Mucosa of descending colon (tissue), 3 donors: ENCODE results near the gene SH3PXD2B. TPM values are rescaled to one million over a fixed set of nuclear protein-coding genes. Genes with fewer than 3 reads are reported as not detected.

Experiments used
- ATAC-seq: fragments of 200-7000 bp; cut with Tn5 transposase; one replicate; pipeline ENCODE4 v1.9.1; 2020; ENCODE audit warnings: mild to moderate bottlenecking, moderate library complexity
- DNase-seq, 3 donors: peaks; one replicate each; pipeline ENCODE4 v3.0.0-alpha.2; 2020
- H3K36me3 ChIP-seq: fragments of 200-600 bp; one replicate; pipeline ENCODE4 v1.8.0; 2021; ENCODE audit warnings: low read depth, mild to moderate bottlenecking
- H3K4me1 ChIP-seq: fragments of 200-600 bp; one replicate; pipeline ENCODE4 v1.8.0; 2021; ENCODE audit warnings: low read depth, mild to moderate bottlenecking
- H3K4me3 ChIP-seq: fragments of 200-600 bp; one replicate; pipeline ENCODE4 v1.8.0; 2021; ENCODE audit warnings: mild to moderate bottlenecking
- H3K9me3 ChIP-seq: fragments of 200-600 bp; one replicate; pipeline ENCODE4 v1.8.0; 2021; ENCODE audit warnings: mild to moderate bottlenecking
- intact Hi-C, 2 donors: fragments of 100-400 bp; cut with DNase I in 1 of 2; cut with micrococcal nuclease in 1 of 2; formaldehyde crosslinking; loops; one replicate each; pipeline versions ENCODE4 v1.11.0 to v1.11.1; 2022; cut with DNase I, micrococcal nuclease
- total RNA-seq, 3 donors: library from RNA; stranded (reverse); fragmentation: NEBNext Ultra II Directional in 2 of 3; extraction: Animal tissue kit (Norgen Biotek cat#: 25700) in 2 of 3; gene quantifications; one replicate each; pipeline versions ENCODE4 v1.2.1 to v1.2.4, GENCODE V29; 2021 to 2023
- TF ChIP-seq, protein P1 (sequence below): fragments of 200-600 bp; IDR thresholded peaks from one replicate; pipeline ENCODE4 v1.8.0; 2022; ENCODE audit warnings: antibody characterized with exemption, mild to moderate bottlenecking
- donor health status: DM: no; HTN: no; CAD: no; lungs with moderate emphysema.
- donor health status: DM: no; HTN: no; CAD: no.
- donor health status: DM: no; HTN: yes; CAD: no.

The SH3PXD2B gene
- total RNA-seq, 3 donors from 2014 or later, result 5.4 to 28.7 (median 19.9) TPM

- DNase-seq, result no peak
- intact Hi-C loops, result no loop called here
Measured at GRCh38 chr5:172380301-172380986, 73.9 kb downstream of the SH3PXD2B start.

GRCh38 chr5:172379481-172379880 lies 74.8 kb downstream of the SH3PXD2B start:
- Histone ChIP-seq H3K9me3 (no peaks in the 10 kb centered on the region), H3K36me3 (no peaks in the 10 kb centered on the region), H3K4me1 (peaks cover 11% of the 10 kb centered on the region), H3K4me3 (no peak overlapping the region)
- DNase-seq (no peak), ATAC-seq (no peak)
- TF ChIP-seq, protein P1, sequence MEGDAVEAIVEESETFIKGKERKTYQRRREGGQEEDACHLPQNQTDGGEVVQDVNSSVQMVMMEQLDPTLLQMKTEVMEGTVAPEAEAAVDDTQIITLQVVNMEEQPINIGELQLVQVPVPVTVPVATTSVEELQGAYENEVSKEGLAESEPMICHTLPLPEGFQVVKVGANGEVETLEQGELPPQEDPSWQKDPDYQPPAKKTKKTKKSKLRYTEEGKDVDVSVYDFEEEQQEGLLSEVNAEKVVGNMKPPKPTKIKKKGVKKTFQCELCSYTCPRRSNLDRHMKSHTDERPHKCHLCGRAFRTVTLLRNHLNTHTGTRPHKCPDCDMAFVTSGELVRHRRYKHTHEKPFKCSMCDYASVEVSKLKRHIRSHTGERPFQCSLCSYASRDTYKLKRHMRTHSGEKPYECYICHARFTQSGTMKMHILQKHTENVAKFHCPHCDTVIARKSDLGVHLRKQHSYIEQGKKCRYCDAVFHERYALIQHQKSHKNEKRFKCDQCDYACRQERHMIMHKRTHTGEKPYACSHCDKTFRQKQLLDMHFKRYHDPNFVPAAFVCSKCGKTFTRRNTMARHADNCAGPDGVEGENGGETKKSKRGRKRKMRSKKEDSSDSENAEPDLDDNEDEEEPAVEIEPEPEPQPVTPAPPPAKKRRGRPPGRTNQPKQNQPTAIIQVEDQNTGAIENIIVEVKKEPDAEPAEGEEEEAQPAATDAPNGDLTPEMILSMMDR, result no peak
- intact Hi-C loops, result no loop called here

More at GRCh38 chr5:172380301-172380986, 73.9 kb downstream of the SH3PXD2B start:
- Histone ChIP-seq H3K4me3 (no peak overlapping the region), H3K4me1 (peaks cover 11% of the 10 kb centered on the region), H3K9me3 (no peaks in the 10 kb centered on the region), H3K36me3 (no peaks in the 10 kb centered on the region)
- ATAC-seq, result no peak
- TF ChIP-seq, protein P1, result no peak

DNA sequence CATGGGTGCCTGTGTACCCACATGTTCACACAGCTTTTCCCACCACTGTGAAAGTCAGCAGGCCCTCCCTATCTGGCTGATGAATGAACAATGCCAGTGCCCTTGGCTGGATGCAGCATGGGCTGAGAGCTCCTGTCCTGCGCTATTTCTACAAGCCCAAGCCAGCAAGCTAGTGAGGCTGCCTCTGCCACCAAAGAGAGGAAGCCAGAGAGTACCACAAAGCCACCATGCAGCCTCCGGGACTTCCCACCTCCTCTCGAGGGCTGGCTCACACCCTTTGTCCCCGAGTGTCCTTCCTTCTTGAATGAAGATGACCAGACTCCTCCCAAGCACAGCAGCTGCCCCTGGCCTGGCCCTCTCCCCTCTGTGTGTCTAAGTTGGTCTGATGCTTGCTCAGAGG lies 76.5 kb downstream of the SH3PXD2B start:
- Histone ChIP-seq H3K9me3 (no peaks in the 10 kb centered on the region), H3K4me1 (peaks cover 3% of the 10 kb centered on the region), H3K36me3 (no peaks in the 10 kb centered on the region), H3K4me3 (no peak overlapping the region)
- ATAC-seq (no peak), DNase-seq (no peak)
- TF ChIP-seq, protein P1, result no peak
- intact Hi-C loops, result no loop called here

DNA sequence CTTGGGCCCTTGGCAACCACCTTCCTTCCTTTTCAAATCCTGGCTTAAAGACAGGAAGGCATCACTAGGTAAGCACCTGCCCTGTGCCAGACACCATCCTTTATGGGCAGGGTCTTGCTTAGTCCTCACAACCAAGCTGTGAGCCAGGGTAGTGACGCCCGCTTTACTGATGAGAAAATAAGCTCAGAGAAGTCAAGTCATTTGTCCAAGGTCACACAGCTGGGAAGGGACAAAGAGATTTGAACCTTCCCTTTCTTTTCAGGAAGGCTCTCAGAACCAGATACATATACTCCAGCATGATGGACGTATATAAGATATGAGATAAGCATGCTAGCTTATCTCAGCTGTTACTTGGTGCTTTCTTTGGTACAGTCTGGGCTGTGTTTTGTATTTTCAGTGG lies 76.9 kb downstream of the SH3PXD2B start:
- intact Hi-C loops, result no loop called here
- TF ChIP-seq, protein P1, result no peak
- Histone ChIP-seq H3K36me3 (no peaks in the 10 kb centered on the region), H3K4me1 (no peaks in the 10 kb centered on the region), H3K9me3 (no peaks in the 10 kb centered on the region), H3K4me3 (no peak overlapping the region)
- no peak for ATAC-seq
- DNase-seq, result no peak

GRCh38 chr5:172374783-172375182 lies 79.5 kb downstream of the SH3PXD2B start:
- DNase-seq (no peak), ATAC-seq (no peak)
- TF ChIP-seq, protein P1, result no peak
- Histone ChIP-seq H3K36me3 (no peaks in the 10 kb centered on the region), H3K4me3 (no peak overlapping the region), H3K4me1 (no peaks in the 10 kb centered on the region), H3K9me3 (peaks cover 12% of the 10 kb centered on the region)
- intact Hi-C loops, result no loop called here
